H9 (cell line): ENCODE data around the gene SETDB1. TPM values are rescaled to one million over a fixed set of nuclear protein-coding genes. Genes with fewer than 3 reads are reported as not detected.
"Not testable (repeated sequence)": the region's sequence is repeated elsewhere in the genome, so short reads cannot be mapped to it uniquely, and the experiment has no call there.

Experiments
- DNase-seq: peaks from one replicate; pipeline ENCODE4 v3.0.0-alpha.2; 2017
- H2AFZ ChIP-seq: one replicate; pipeline ENCODE4 v1.6.1; 2013; ENCODE audit warnings: mild to moderate bottlenecking, low read length, control low read depth, moderate library complexity
- H2AK5ac ChIP-seq: 2 replicates; pipeline ENCODE4 v1.6.1; 2013; ENCODE audit warnings: low read length, control low read depth, mixed read lengths; ENCODE audit not compliant: insufficient read length
- H2BK120ac ChIP-seq: one replicate; pipeline ENCODE4 v1.6.1; 2013; ENCODE audit warnings: low read depth, mild to moderate bottlenecking, low read length, control low read depth, inconsistent platforms; ENCODE audit not compliant: poor library complexity, severe bottlenecking
- H2BK12ac ChIP-seq: 2 replicates; pipeline ENCODE4 v1.6.1; 2013; ENCODE audit warnings: low read length, control low read depth, mixed read lengths, low read depth; ENCODE audit not compliant: insufficient read length
- H2BK15ac ChIP-seq: 2 replicates; pipeline ENCODE4 v1.6.1; 2013; ENCODE audit warnings: low read depth, low read length, control low read depth
- H2BK20ac ChIP-seq: one replicate; pipeline ENCODE4 v1.6.1; 2013; ENCODE audit warnings: low read depth, mild to moderate bottlenecking, low read length, control low read depth, inconsistent platforms; ENCODE audit not compliant: poor library complexity, severe bottlenecking
- H2BK5ac ChIP-seq: 2 replicates; pipeline ENCODE4 v1.6.1; 2013; ENCODE audit warnings: low read length, control low read depth, mixed read lengths; ENCODE audit not compliant: insufficient read length
- H3K14ac ChIP-seq: 2 replicates; pipeline ENCODE4 v1.6.1; 2013; ENCODE audit warnings: low read length, control low read depth; ENCODE audit not compliant: insufficient read depth
- H3K18ac ChIP-seq: 2 replicates; pipeline ENCODE4 v1.6.1; 2013; ENCODE audit warnings: low read depth, mild to moderate bottlenecking, mixed read lengths, low read length, control low read depth; ENCODE audit not compliant: insufficient read length
- H3K23ac ChIP-seq: 2 replicates; pipeline ENCODE4 v1.6.1; 2013; ENCODE audit warnings: low read length, control low read depth, mixed read lengths, low read depth; ENCODE audit not compliant: insufficient read length
- H3K23me2 ChIP-seq: 2 replicates; pipeline ENCODE4 v1.6.1; 2013; ENCODE audit warnings: low read depth, mild to moderate bottlenecking, mixed read lengths, low read length, control low read depth; ENCODE audit not compliant: insufficient read length, poor library complexity, severe bottlenecking
- H3K27ac ChIP-seq: 2 replicates; pipeline ENCODE4 v1.5.1; 2013; ENCODE audit warnings: low read length, control low read depth, mixed read lengths, low read depth; ENCODE audit not compliant: insufficient read length
- H3K27me3 ChIP-seq: 2 replicates; pipeline ENCODE4 v1.6.1; 2013; ENCODE audit warnings: low read length, control low read depth, inconsistent platforms; ENCODE audit not compliant: insufficient read depth
- H3K4ac ChIP-seq: 2 replicates; pipeline ENCODE4 v1.6.1; 2013; ENCODE audit warnings: low read depth, mild to moderate bottlenecking, control low read depth, inconsistent platforms, low read length, moderate library complexity
- H3K4me1 ChIP-seq: 2 replicates; pipeline ENCODE4 v1.6.1; 2013; ENCODE audit warnings: low read length, control low read depth, inconsistent platforms; ENCODE audit not compliant: insufficient read depth
- H3K4me2 ChIP-seq: 2 replicates; pipeline ENCODE4 v1.6.1; 2013; ENCODE audit warnings: low read length, control low read depth, mixed read lengths; ENCODE audit not compliant: insufficient read length, insufficient read depth
- H3K56ac ChIP-seq: 2 replicates; pipeline ENCODE4 v1.6.1; 2013; ENCODE audit warnings: low read depth, mild to moderate bottlenecking, mixed read lengths, low read length, control low read depth; ENCODE audit not compliant: insufficient read length
- H3K79me1 ChIP-seq: 2 replicates; pipeline ENCODE4 v1.6.1; 2013; ENCODE audit warnings: low read depth, mild to moderate bottlenecking, moderate library complexity, low read length, control low read depth, inconsistent platforms; ENCODE audit not compliant: insufficient read depth, poor library complexity, severe bottlenecking
- H3K79me2 ChIP-seq: 2 replicates; pipeline ENCODE4 v1.6.1; 2013; ENCODE audit warnings: low read length, control low read depth, inconsistent platforms; ENCODE audit not compliant: insufficient read depth
- H3K9ac ChIP-seq: 2 replicates; pipeline ENCODE4 v1.6.1; 2013; ENCODE audit warnings: low read length, control low read depth, mixed read lengths; ENCODE audit not compliant: insufficient read length; ENCODE audit errors: extremely low read depth
- H3K9me3 ChIP-seq: one replicate; pipeline ENCODE4 v1.6.1; 2013; ENCODE audit warnings: low read depth, low read length, inconsistent platforms; ENCODE audit not compliant: control insufficient read depth
- H3T11ph ChIP-seq: one replicate; pipeline ENCODE4 v1.6.1; 2013; ENCODE audit warnings: mild to moderate bottlenecking, low read length, control low read depth, inconsistent platforms
- H4K20me1 ChIP-seq: one replicate; pipeline ENCODE4 v1.6.1; 2013; ENCODE audit not compliant: control insufficient read depth, insufficient read length, insufficient read depth
- H4K5ac ChIP-seq: 2 replicates; pipeline ENCODE4 v1.6.1; 2013; ENCODE audit warnings: low read depth, mild to moderate bottlenecking, mixed read lengths, low read length, control low read depth; ENCODE audit not compliant: insufficient read length
- H4K8ac ChIP-seq: replicated peaks from 2 replicates; pipeline ENCODE4 v1.6.1; 2013; ENCODE audit warnings: low read length, control low read depth, mixed read lengths, low read depth; ENCODE audit not compliant: insufficient read length
- H4K91ac ChIP-seq: 2 replicates; pipeline ENCODE4 v1.6.1; 2013; ENCODE audit warnings: low read depth, mild to moderate bottlenecking, moderate library complexity, mixed read lengths, low read length, control low read depth; ENCODE audit not compliant: insufficient read length
- H3K27ac Mint-ChIP-seq, 3 experiments: 2 replicates in 2 of 3; 3 replicates in 1 of 3; pipeline ENCODE4 v1.8.0; 2020 to 2021; ENCODE audit warnings: mixed read lengths in 3 of 3, mild to moderate bottlenecking in 1 of 3, moderate library complexity in 1 of 3
- H3K27me3 Mint-ChIP-seq: 2 replicates; pipeline ENCODE4 v1.8.0; 2021; ENCODE audit warnings: low read depth, mild to moderate bottlenecking, moderate library complexity, mixed read lengths
- H3K36me3 Mint-ChIP-seq, 3 experiments: 2 replicates in 2 of 3; 3 replicates in 1 of 3; pipeline ENCODE4 v1.8.0; 2020 to 2021; ENCODE audit warnings: low read depth in 3 of 3, mixed read lengths in 3 of 3; ENCODE audit not compliant: insufficient read depth in 1 of 3
- H3K4me1 Mint-ChIP-seq, 2 experiments: 2 replicates each; pipeline ENCODE4 v1.8.0; 2020; ENCODE audit warnings: mixed read lengths in 2 of 2
- H3K4me3 Mint-ChIP-seq, 2 experiments: 2 replicates in 1 of 2; 3 replicates in 1 of 2; pipeline ENCODE4 v1.8.0; 2020 to 2021; ENCODE audit warnings: mild to moderate bottlenecking in 2 of 2, mixed read lengths in 2 of 2, moderate library complexity in 1 of 2
- H3K9me3 Mint-ChIP-seq, 2 experiments: 2 replicates in 1 of 2; 3 replicates in 1 of 2; pipeline ENCODE4 v1.8.0; 2020; ENCODE audit warnings: mild to moderate bottlenecking in 2 of 2, mixed read lengths in 2 of 2, moderate library complexity in 1 of 2
- CTCF ChIP-seq: fragments of 200-600 bp; sonication (generic); conservative IDR thresholded peaks from 3 replicates; pipeline ENCODE4 v1.8.0; 2021; ENCODE audit warnings: antibody characterized with exemption, mild to moderate bottlenecking
- WGBS: extraction: QIAGEN DNeasy Blood & Tissue Kit; methylation state at CpG from one replicate; pipeline ENCODE4 v1.1.7; 2013; ENCODE audit warnings: missing lambda C conversion rate, low lambda C conversion rate, mixed read lengths; ENCODE audit not compliant: insufficient read length; ENCODE audit errors: extremely low coverage; 5-methylcytosine and 5-hydroxymethylcytosine counted together
- total RNA-seq: library from RNA; stranded (reverse); gene quantifications from 2 replicates; pipeline ENCODE4 v1.2.1, GENCODE V29; 2021

Gene SETDB1
- total RNA-seq, 1 experiment from 2014 or later: 62.1 TPM

- H3K23me2 ChIP-seq: no peaks in the 10 kb centered on the region
- no peaks in the 10 kb centered on the region for H3K79me1 ChIP-seq
- no peaks in the 10 kb centered on the region for H3K27me3 ChIP-seq
- Mint-ChIP-seq H3K36me3 (no peaks in the 10 kb centered on the region), H3K4me3 (no peak overlapping the region), H3K4me1 (peaks cover 0 to 4% of the 10 kb centered on the region in 2 experiments; a peak in 2 of 4 replicates), H3K27ac (no peak overlapping the region), H3K9me3 (no peaks in the 10 kb centered on the region), H3K27me3 (no peaks in the 10 kb centered on the region)
- no peak overlapping the region for H3K4ac ChIP-seq
- H2BK120ac ChIP-seq: no peak overlapping the region
- no peak overlapping the region for H2BK15ac ChIP-seq
- no peak overlapping the region for H4K8ac ChIP-seq
- no peak overlapping the region for H3K18ac ChIP-seq
- no peak for TF ChIP-seq CTCF
- no peak overlapping the region for H3T11ph ChIP-seq
- H3K14ac ChIP-seq: no peak overlapping the region
- H3K9ac ChIP-seq: no peak overlapping the region
- H3K23ac ChIP-seq: no peak overlapping the region
- no CpG with 5 or more reads among the region's 2 CpGs for WGBS
- H2BK20ac ChIP-seq: no peak overlapping the region
- H3K27ac ChIP-seq: no peak overlapping the region
- H4K20me1 ChIP-seq: no peaks in the 10 kb centered on the region
- H2BK12ac ChIP-seq: no peak overlapping the region
- H2AFZ ChIP-seq: no peak overlapping the region
- H4K91ac ChIP-seq: no peak overlapping the region
- no peaks in the 10 kb centered on the region for H3K79me2 ChIP-seq
- DNase-seq: no peak
- no peak overlapping the region for H3K4me2 ChIP-seq
- H3K4me1 ChIP-seq: no peaks in the 10 kb centered on the region
- no peak overlapping the region for H2BK5ac ChIP-seq
- no peak overlapping the region for H2AK5ac ChIP-seq
- no peak overlapping the region for H3K56ac ChIP-seq
- H4K5ac ChIP-seq: no peak overlapping the region
- H3K9me3 ChIP-seq: no peaks in the 10 kb centered on the region
These were observed 44.7 kb upstream of the SETDB1 start for GRCh38 chr1:150881331-150882070.

- H4K20me1 ChIP-seq, H3K4me2 ChIP-seq, DNase-seq, H3K56ac ChIP-seq, H3K79me2 ChIP-seq, H2AFZ ChIP-seq, H3K27me3 ChIP-seq, H3K4me1 Mint-ChIP-seq, H3K9me3 Mint-ChIP-seq, H2BK5ac ChIP-seq, H3K27ac ChIP-seq, H2BK120ac ChIP-seq, H3K14ac ChIP-seq, H3K4me1 ChIP-seq, H3K9ac ChIP-seq, H3K9me3 ChIP-seq, H3K27me3 Mint-ChIP-seq, H3K79me1 ChIP-seq, H4K5ac ChIP-seq, H2AK5ac ChIP-seq, H3K4me3 Mint-ChIP-seq, H2BK15ac ChIP-seq, H4K8ac ChIP-seq, H3K27ac Mint-ChIP-seq, H3K4ac ChIP-seq, H3T11ph ChIP-seq, H3K23me2 ChIP-seq, H2BK12ac ChIP-seq, H3K36me3 Mint-ChIP-seq, H3K23ac ChIP-seq, H2BK20ac ChIP-seq, H3K18ac ChIP-seq, H4K91ac ChIP-seq: not testable (repeated sequence)
- no CpG with 5 or more reads among the region's 5 CpGs for WGBS
These were observed 43.0 kb upstream of the SETDB1 start for GRCh38 chr1:150883121-150883520.
